Measurements from ENCODE around the gene DFFB.

The DFFB gene

DNA sequence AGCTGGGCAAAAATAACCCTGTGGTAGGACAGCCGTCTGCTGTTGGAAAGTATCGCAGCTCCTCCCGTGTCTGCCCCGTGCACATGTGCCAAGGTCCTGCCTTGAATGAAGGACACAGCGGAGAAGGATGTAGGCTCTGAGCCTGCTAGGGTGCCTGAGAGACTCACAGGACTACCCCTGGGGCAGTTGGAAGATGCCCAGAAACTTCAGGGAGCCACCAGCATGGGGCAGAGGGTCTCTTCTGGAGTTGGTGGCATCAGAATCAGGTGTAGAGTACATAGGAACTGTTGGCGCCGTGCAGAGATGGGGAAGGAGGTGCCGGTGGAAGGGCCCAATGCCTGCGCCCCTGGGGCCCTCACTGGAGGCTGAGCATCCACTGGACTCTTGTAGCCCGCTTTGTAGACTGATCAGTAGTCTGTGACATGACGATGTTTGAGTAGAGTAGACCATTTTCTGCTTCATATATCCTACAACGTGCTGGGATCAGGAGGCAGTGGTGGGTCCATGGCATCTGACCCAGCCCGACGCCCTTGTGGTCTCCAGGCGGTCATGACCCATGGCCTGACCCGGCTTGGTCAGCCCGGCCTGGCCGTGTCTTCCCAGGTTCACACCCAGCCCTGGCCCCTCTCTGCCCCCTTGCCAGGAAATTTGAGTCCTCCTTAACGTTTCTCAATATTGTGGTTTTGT, 48.1 kb downstream of the DFFB start:
- no peak overlapping the region for H2BK5ac ChIP-seq (ENCODE audit: low read length)
- no peak overlapping the region for H3K27ac ChIP-seq (replicated peaks; ENCODE audit: low read length)
- no peaks in the 10 kb centered on the region for H3K9me3 ChIP-seq (replicated peaks in 1 of 2; ENCODE audit: control insufficient read depth in 2 of 2, insufficient read depth in 1 of 2, low read depth in 1 of 2, low read length in 2 of 2)
- H2BK120ac ChIP-seq (ENCODE audit: low read depth, low read length), result no peak overlapping the region
- no peak overlapping the region for H2BK15ac ChIP-seq (ENCODE audit: low read length)
- no peak overlapping the region for H4K91ac ChIP-seq (ENCODE audit: low read depth, low read length, poor library complexity)
- no peaks in the 10 kb centered on the region for H3K27me3 ChIP-seq (ENCODE audit: control insufficient read depth in 3 of 3, insufficient read depth in 3 of 3, low read depth in 1 of 3, low read length in 3 of 3)
- no peak overlapping the region for H3K4me3 ChIP-seq (ENCODE audit: low read length in 2 of 2)
- H3K79me1 ChIP-seq (ENCODE audit: low read depth, low read length), result peaks cover 2% of the 10 kb centered on the region
- DNase-seq (ENCODE audit: low spot score), result no peak
- no peak overlapping the region for H2BK12ac ChIP-seq (ENCODE audit: low read length)
- no peak overlapping the region for H2AK5ac ChIP-seq (ENCODE audit: low read depth, low read length)
- WGBS, 2 donors (ENCODE audit: extremely low coverage in 2 of 2, insufficient read length in 2 of 2, insufficient replicate concordance in 1 of 2), result no CpG with 5 or more reads among the region's 19 CpGs
- no peak overlapping the region for H3K4me2 ChIP-seq (ENCODE audit: insufficient read depth, low read length, poor library complexity, severe bottlenecking)
- no peak overlapping the region for H3K9ac ChIP-seq (ENCODE audit: low read depth, low read length, poor library complexity)
- H3K4ac ChIP-seq (ENCODE audit: low read length), result no peak overlapping the region
- no peak overlapping the region for H2AFZ ChIP-seq (ENCODE audit: low read length)
- H4K8ac ChIP-seq (ENCODE audit: low read depth, low read length), result no peak overlapping the region
- no peak overlapping the region for H3K18ac ChIP-seq (ENCODE audit: low read length)
- no peaks in the 10 kb centered on the region for H3K36me3 ChIP-seq (replicated peaks in 1 of 2; ENCODE audit: control insufficient read depth in 2 of 2, insufficient read depth in 2 of 2, low read length in 2 of 2)
- H3K4me1 ChIP-seq (ENCODE audit: control insufficient read depth in 2 of 2, insufficient read depth in 1 of 2, low read depth in 1 of 2, low read length in 2 of 2), result peaks cover 9 to 13% of the 10 kb centered on the region in 2 donors
- H3K23ac ChIP-seq (ENCODE audit: low read depth, low read length, poor library complexity), result no peak overlapping the region
- H3K14ac ChIP-seq (ENCODE audit: low read length), result no peak overlapping the region

DNA sequence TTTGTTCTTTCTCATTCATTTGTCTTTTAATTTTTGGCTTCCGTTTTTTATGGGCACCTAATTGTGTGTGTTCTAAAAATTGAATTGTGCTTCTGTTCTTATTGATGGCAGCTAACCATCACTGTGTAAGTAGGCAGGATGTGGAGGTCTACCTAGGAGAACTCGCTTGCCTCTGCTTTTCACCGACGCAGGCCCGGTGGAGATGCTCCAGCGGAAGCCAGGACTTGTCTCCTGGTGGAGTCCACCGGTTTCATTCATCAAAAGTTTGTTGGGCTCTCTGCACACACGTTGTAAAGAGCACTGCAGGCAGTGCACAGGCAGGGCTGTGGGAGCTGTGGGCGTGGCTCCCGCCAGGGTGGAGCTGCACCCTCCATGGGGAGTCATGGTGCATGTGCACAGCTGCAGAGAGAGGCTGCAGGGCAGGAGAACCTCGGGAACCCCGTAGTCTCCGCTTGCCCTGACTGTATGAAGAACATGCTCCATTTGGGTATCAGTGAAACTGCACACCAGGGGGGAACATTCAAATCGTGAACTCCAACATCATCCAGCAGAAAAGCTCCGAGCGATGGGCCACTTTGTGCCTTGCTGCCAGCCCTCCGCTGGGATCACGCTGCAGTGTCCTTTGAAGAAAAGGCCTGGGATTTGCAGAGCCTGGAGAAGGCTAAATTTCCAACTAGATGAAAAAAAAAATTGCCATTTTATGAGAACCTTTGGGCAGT, 48.8 kb downstream of the DFFB start:
- no CpG with 5 or more reads among the region's 18 CpGs for WGBS, 2 donors (ENCODE audit: extremely low coverage in 2 of 2, insufficient read length in 2 of 2, insufficient replicate concordance in 1 of 2)
- H3K9me3 ChIP-seq (replicated peaks in 1 of 2; ENCODE audit: control insufficient read depth in 2 of 2, insufficient read depth in 1 of 2, low read depth in 1 of 2, low read length in 2 of 2), result no peaks in the 10 kb centered on the region
- H2BK15ac ChIP-seq (ENCODE audit: low read length), result no peak overlapping the region
- H4K8ac ChIP-seq (ENCODE audit: low read depth, low read length), result no peak overlapping the region
- DNase-seq (ENCODE audit: low spot score), result no peak
- H3K4me2 ChIP-seq (ENCODE audit: insufficient read depth, low read length, poor library complexity, severe bottlenecking), result no peak overlapping the region
- H3K4me1 ChIP-seq (ENCODE audit: control insufficient read depth in 2 of 2, insufficient read depth in 1 of 2, low read depth in 1 of 2, low read length in 2 of 2), result peaks cover 9 to 16% of the 10 kb centered on the region in 2 donors
- no peak overlapping the region for H2AFZ ChIP-seq (ENCODE audit: low read length)
- H3K27me3 ChIP-seq (ENCODE audit: control insufficient read depth in 3 of 3, insufficient read depth in 3 of 3, low read depth in 1 of 3, low read length in 3 of 3), result peaks cover 0 to 2% (median 0%) of the 10 kb centered on the region in 3 experiments
- H3K14ac ChIP-seq (ENCODE audit: low read length), result peak overlapping the region; percentile 59
- H3K4me3 ChIP-seq (ENCODE audit: low read length in 2 of 2), result no peak overlapping the region
- no peak overlapping the region for H2BK5ac ChIP-seq (ENCODE audit: low read length)
- peak overlapping the region; percentile 47 for H2AK5ac ChIP-seq (ENCODE audit: low read depth, low read length)
- peak overlapping the region; percentile 76 for H2BK12ac ChIP-seq (ENCODE audit: low read length)
- H3K18ac ChIP-seq (ENCODE audit: low read length), result no peak overlapping the region
- no peaks in the 10 kb centered on the region for H3K36me3 ChIP-seq (replicated peaks in 1 of 2; ENCODE audit: control insufficient read depth in 2 of 2, insufficient read depth in 2 of 2, low read length in 2 of 2)
- no peak overlapping the region for H2BK120ac ChIP-seq (ENCODE audit: low read depth, low read length)
- H3K4ac ChIP-seq (ENCODE audit: low read length), result no peak overlapping the region
- H3K27ac ChIP-seq (replicated peaks; ENCODE audit: low read length), result no peak overlapping the region
- H3K23ac ChIP-seq (ENCODE audit: low read depth, low read length, poor library complexity), result no peak overlapping the region
- H4K91ac ChIP-seq (ENCODE audit: low read depth, low read length, poor library complexity), result no peak overlapping the region
- no peak overlapping the region for H3K9ac ChIP-seq (ENCODE audit: low read depth, low read length, poor library complexity)
- H3K79me1 ChIP-seq (ENCODE audit: low read depth, low read length), result peaks cover 3% of the 10 kb centered on the region

DNA sequence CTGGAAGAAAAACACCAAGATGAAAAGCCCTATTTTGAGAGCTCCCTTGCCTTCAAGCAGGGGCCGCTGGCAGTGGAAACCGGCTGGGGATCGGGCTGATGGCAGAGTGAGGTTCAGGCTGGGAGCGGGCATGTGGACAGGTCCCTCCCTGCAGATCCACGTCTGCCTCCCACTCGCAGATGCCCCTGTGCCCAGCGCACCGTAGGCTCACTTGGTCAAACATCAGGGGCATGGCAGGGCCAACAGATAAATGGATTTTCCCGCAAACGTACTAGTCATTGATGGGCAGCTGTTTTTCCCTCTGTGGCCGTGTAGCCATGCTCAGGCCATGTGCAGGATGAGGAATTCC, 49.4 kb downstream of the DFFB start:
- Histone ChIP-seq H2BK120ac (ENCODE audit: low read depth, low read length) (no peak overlapping the region), H4K91ac (ENCODE audit: low read depth, low read length, poor library complexity) (no peak overlapping the region), H2BK12ac (ENCODE audit: low read length) (no peak overlapping the region)

DNA sequence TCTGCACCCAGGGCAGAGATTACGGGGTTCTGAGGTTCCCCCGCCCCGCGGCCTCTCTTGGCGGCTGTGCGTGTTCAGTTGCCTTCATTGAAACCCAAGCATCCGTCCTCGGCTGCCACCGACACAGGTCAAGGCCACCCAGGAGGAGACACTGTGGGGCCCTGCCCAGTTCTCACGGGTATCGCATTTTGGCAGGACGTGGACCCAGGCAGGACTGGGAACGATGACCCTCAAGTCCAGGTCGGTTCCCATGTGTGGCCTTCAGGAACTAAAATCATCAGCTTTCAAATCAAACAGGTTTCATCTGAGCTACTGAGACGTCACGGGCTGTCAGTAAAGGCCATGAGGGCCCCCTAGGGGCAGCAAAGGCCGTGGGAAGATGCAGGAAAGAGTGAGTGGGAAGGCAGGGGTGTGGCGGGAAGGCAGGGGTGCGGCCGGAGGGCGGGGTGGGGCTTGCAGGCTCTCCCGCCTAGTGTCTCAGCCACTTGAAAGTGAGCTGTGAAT, 49.8 kb downstream of the DFFB start:
- Histone ChIP-seq H4K91ac (ENCODE audit: low read depth, low read length, poor library complexity) (no peak overlapping the region), H3K4ac (ENCODE audit: low read length) (no peak overlapping the region), H2BK120ac (ENCODE audit: low read depth, low read length) (no peak overlapping the region), H3K23ac (ENCODE audit: low read depth, low read length, poor library complexity) (peak overlapping the region; percentile 38), H2BK12ac (ENCODE audit: low read length) (no peak overlapping the region), H3K4me1 (ENCODE audit: control insufficient read depth in 2 of 2, insufficient read depth in 1 of 2, low read depth in 1 of 2, low read length in 2 of 2) (peaks cover 9 to 24% of the 10 kb centered on the region in 2 donors), H3K14ac (ENCODE audit: low read length) (no peak overlapping the region), H3K27me3 (ENCODE audit: control insufficient read depth in 3 of 3, insufficient read depth in 3 of 3, low read depth in 1 of 3, low read length in 3 of 3) (peaks cover 0 to 10% (median 0%) of the 10 kb centered on the region in 3 experiments), H2BK15ac (ENCODE audit: low read length) (peak overlapping the region; percentile 62), H3K4me3 (ENCODE audit: low read length in 2 of 2) (no peak overlapping the region), H3K79me1 (ENCODE audit: low read depth, low read length) (peaks cover 3% of the 10 kb centered on the region), H3K36me3 (replicated peaks in 1 of 2; ENCODE audit: control insufficient read depth in 2 of 2, insufficient read depth in 2 of 2, low read length in 2 of 2) (no peaks in the 10 kb centered on the region), H2BK5ac (ENCODE audit: low read length) (no peak overlapping the region), H3K9me3 (replicated peaks in 1 of 2; ENCODE audit: control insufficient read depth in 2 of 2, insufficient read depth in 1 of 2, low read depth in 1 of 2, low read length in 2 of 2) (no peaks in the 10 kb centered on the region), H2AFZ (ENCODE audit: low read length) (no peak overlapping the region), H3K9ac (ENCODE audit: low read depth, low read length, poor library complexity) (no peak overlapping the region), H3K18ac (ENCODE audit: low read length) (peak overlapping the region; percentile 82), H4K8ac (ENCODE audit: low read depth, low read length) (no peak overlapping the region), H3K4me2 (ENCODE audit: insufficient read depth, low read length, poor library complexity, severe bottlenecking) (no peak overlapping the region), H2AK5ac (ENCODE audit: low read depth, low read length) (peak overlapping the region; percentile 92), H3K27ac (replicated peaks; ENCODE audit: low read length) (no peak overlapping the region)
- no CpG with 5 or more reads among the region's 22 CpGs for WGBS, 2 donors (ENCODE audit: extremely low coverage in 2 of 2, insufficient read length in 2 of 2, insufficient replicate concordance in 1 of 2)
- no peak for DNase-seq (ENCODE audit: low spot score)

More for the DNA sequence above, 49.4 kb downstream of the DFFB start:
- Histone ChIP-seq H2AK5ac (ENCODE audit: low read depth, low read length) (peak overlapping the region; percentile 47), H3K9ac (ENCODE audit: low read depth, low read length, poor library complexity) (no peak overlapping the region), H3K27me3 (ENCODE audit: control insufficient read depth in 3 of 3, insufficient read depth in 3 of 3, low read depth in 1 of 3, low read length in 3 of 3) (peaks cover 0 to 7% (median 0%) of the 10 kb centered on the region in 3 experiments), H3K23ac (ENCODE audit: low read depth, low read length, poor library complexity) (peak overlapping the region; percentile 17), H3K27ac (replicated peaks; ENCODE audit: low read length) (no peak overlapping the region), H2AFZ (ENCODE audit: low read length) (no peak overlapping the region), H3K4ac (ENCODE audit: low read length) (no peak overlapping the region), H3K36me3 (replicated peaks in 1 of 2; ENCODE audit: control insufficient read depth in 2 of 2, insufficient read depth in 2 of 2, low read length in 2 of 2) (no peaks in the 10 kb centered on the region), H4K8ac (ENCODE audit: low read depth, low read length) (no peak overlapping the region), H2BK15ac (ENCODE audit: low read length) (no peak overlapping the region), H3K18ac (ENCODE audit: low read length) (peak overlapping the region; percentile 68), H3K9me3 (replicated peaks in 1 of 2; ENCODE audit: control insufficient read depth in 2 of 2, insufficient read depth in 1 of 2, low read depth in 1 of 2, low read length in 2 of 2) (no peaks in the 10 kb centered on the region), H3K14ac (ENCODE audit: low read length) (no peak overlapping the region), H3K4me3 (ENCODE audit: low read length in 2 of 2) (no peak overlapping the region), H2BK5ac (ENCODE audit: low read length) (no peak overlapping the region), H3K79me1 (ENCODE audit: low read depth, low read length) (peaks cover 3% of the 10 kb centered on the region), H3K4me2 (ENCODE audit: insufficient read depth, low read length, poor library complexity, severe bottlenecking) (no peak overlapping the region), H3K4me1 (ENCODE audit: control insufficient read depth in 2 of 2, insufficient read depth in 1 of 2, low read depth in 1 of 2, low read length in 2 of 2) (peaks cover 9 to 21% of the 10 kb centered on the region in 2 donors)
- DNase-seq (ENCODE audit: low spot score), result no peak
- WGBS, 2 donors (ENCODE audit: extremely low coverage in 2 of 2, insufficient read length in 2 of 2, insufficient replicate concordance in 1 of 2), result no CpG with 5 or more reads among the region's 11 CpGs

All from neuronal stem cell (in vitro differentiated cells).